SK-N-SH (cell line): ENCODE measurements around the gene CABP4.

Experiments
- EP300 ChIP-seq, 2 experiments: IDR thresholded peaks; 2 replicates each; pipeline versions ENCODE4 v1.4.0 to v1.6.1; 2012; ENCODE audit warnings: borderline replicate concordance in 1 of 2, low read depth in 1 of 2, low read length in 1 of 2
- GABPA ChIP-seq: IDR thresholded peaks from 2 replicates; pipeline ENCODE4 v1.4.0; 2012; ENCODE audit warnings: low read depth, mild to moderate bottlenecking
- JUND ChIP-seq: IDR thresholded peaks from 2 replicates; pipeline ENCODE4 v1.4.0; 2012
- MAX ChIP-seq: IDR thresholded peaks from 2 replicates; pipeline ENCODE4 v1.4.0; 2012; ENCODE audit warnings: low read depth
- MEF2A ChIP-seq: IDR thresholded peaks from 2 replicates; pipeline ENCODE4 v1.4.0; 2012; ENCODE audit warnings: low read depth, borderline replicate concordance
- MXI1 ChIP-seq: IDR thresholded peaks from 2 replicates; pipeline ENCODE4 v1.6.1; 2012; ENCODE audit warnings: mild to moderate bottlenecking, low read depth, low read length, improper control_type of control experiment
- NFIC ChIP-seq: IDR thresholded peaks from 2 replicates; pipeline ENCODE4 v1.4.0; 2012; ENCODE audit warnings: borderline replicate concordance
- POLR2AphosphoS5 ChIP-seq: IDR thresholded peaks from 2 replicates; pipeline ENCODE4 v1.6.1; 2012; ENCODE audit warnings: low read depth, low read length
- RCOR1 ChIP-seq: fragments of 150-350 bp; IDR thresholded peaks from 2 replicates; pipeline ENCODE4 v1.6.1; 2017; ENCODE audit warnings: antibody characterized with exemption, low read length
- RXRA ChIP-seq: IDR thresholded peaks from 2 replicates; pipeline ENCODE4 v1.4.0; 2012; ENCODE audit warnings: low read depth, mild to moderate bottlenecking, borderline replicate concordance
- SIN3A ChIP-seq: IDR thresholded peaks from 2 replicates; pipeline ENCODE4 v1.6.1; 2012; ENCODE audit warnings: low read depth, mild to moderate bottlenecking, low read length, moderate library complexity, borderline replicate concordance
- TAF1 ChIP-seq: IDR thresholded peaks from 2 replicates; pipeline ENCODE4 v1.6.1; 2012; ENCODE audit warnings: low read depth, mild to moderate bottlenecking, low read length, moderate library complexity, borderline replicate concordance
- TF ChIP-seq, protein P1 (sequence below): fragments of 200-600 bp; sonication (generic); IDR thresholded peaks from 2 replicates; pipeline ENCODE4 v1.6.1; 2017; ENCODE audit warnings: antibody characterized with exemption, mild to moderate bottlenecking, moderate library complexity

GRCh38 chr11:67439321-67440228 is 15.6 kb upstream of the CABP4 start:
- TF ChIP-seq, protein P1, sequence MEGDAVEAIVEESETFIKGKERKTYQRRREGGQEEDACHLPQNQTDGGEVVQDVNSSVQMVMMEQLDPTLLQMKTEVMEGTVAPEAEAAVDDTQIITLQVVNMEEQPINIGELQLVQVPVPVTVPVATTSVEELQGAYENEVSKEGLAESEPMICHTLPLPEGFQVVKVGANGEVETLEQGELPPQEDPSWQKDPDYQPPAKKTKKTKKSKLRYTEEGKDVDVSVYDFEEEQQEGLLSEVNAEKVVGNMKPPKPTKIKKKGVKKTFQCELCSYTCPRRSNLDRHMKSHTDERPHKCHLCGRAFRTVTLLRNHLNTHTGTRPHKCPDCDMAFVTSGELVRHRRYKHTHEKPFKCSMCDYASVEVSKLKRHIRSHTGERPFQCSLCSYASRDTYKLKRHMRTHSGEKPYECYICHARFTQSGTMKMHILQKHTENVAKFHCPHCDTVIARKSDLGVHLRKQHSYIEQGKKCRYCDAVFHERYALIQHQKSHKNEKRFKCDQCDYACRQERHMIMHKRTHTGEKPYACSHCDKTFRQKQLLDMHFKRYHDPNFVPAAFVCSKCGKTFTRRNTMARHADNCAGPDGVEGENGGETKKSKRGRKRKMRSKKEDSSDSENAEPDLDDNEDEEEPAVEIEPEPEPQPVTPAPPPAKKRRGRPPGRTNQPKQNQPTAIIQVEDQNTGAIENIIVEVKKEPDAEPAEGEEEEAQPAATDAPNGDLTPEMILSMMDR, result peak; percentile 44
- TF ChIP-seq GABPA (no peak), RCOR1 (no peak), JUND (no peak), POLR2AphosphoS5 (no peak), TAF1 (no peak), EP300 (IDR thresholded peaks at IDR 0.05; ENCODE audit: borderline replicate concordance in 1 of 2, low read depth in 1 of 2, low read length in 1 of 2) (no peak), MEF2A (no peak), NFIC (peak; percentile 40; the same call in 1 of the 2 replicates), MXI1 (no peak), MAX (no peak), SIN3A (no peak), RXRA (no peak)
